HG02571 (cell line): ENCODE results near the gene ST7.
"Not testable (repeated sequence)": the region's sequence is repeated elsewhere in the genome, so short reads cannot be mapped to it uniquely, and the experiment has no call there.

Experiments
- ATAC-seq: cut with Tn5 transposase; IDR thresholded peaks from one replicate; pipeline ENCODE4 v1.9.1; 2021; ENCODE audit warnings: mild to moderate bottlenecking, moderate library complexity; ENCODE audit not compliant: unreplicated experiment

The ST7 gene, protein sequence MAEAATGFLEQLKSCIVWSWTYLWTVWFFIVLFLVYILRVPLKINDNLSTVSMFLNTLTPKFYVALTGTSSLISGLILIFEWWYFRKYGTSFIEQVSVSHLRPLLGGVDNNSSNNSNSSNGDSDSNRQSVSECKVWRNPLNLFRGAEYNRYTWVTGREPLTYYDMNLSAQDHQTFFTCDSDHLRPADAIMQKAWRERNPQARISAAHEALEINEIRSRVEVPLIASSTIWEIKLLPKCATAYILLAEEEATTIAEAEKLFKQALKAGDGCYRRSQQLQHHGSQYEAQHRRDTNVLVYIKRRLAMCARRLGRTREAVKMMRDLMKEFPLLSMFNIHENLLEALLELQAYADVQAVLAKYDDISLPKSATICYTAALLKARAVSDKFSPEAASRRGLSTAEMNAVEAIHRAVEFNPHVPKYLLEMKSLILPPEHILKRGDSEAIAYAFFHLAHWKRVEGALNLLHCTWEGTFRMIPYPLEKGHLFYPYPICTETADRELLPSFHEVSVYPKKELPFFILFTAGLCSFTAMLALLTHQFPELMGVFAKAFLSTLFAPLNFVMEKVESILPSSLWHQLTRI

GRCh38 chr7:116953372-116953905 is at the start of gene ST7:
ST7 (plus strand) TSS chr7:116953501; CDS start chr7:116953541, 40 bp downstream.
- peak; percentile 38 for ATAC-seq

- ATAC-seq: no peak
Observed at GRCh38 chr7:116906391-116906790, 46.9 kb upstream of the ST7 start.

DNA sequence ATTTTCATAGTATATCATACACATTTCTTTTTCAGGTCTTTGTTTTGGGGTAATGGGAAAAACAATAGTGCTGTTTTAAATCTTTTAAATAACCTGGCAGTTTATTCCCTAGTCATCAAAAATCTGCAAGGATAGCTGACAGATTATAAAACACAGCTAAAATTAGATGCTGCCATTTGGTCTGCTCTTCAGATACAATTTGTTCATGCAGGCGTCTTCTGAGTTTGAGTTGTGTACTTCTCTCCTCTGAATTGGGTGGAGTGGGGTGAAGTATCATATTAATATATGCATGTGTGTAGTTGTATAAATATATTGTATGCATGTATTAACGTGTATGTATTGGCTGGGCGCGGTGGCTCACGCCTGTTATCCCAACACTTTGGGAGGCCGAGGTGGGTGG is 42.9 kb upstream of the ST7 start:
- ATAC-seq: no peak

DNA sequence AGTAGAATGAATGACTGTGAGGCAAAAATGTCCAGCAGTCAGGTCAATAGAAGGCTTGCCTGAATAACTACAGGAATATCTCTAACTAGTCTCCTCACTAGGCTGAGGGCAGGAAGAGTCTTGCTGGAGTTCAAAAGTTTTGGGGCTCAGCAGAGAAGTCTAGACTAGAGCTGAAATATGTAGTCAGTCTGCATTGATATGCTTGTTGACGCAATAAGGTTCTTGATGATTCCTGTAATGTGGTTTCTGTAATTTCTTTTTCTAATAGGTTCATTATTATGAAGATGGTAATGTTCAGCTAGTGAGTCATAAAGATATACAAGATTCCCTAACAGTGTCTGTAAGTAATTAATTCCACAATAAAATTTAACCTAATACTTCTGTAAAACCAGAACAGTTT is 41.5 kb upstream of the ST7 start:
- no peak for ATAC-seq

DNA sequence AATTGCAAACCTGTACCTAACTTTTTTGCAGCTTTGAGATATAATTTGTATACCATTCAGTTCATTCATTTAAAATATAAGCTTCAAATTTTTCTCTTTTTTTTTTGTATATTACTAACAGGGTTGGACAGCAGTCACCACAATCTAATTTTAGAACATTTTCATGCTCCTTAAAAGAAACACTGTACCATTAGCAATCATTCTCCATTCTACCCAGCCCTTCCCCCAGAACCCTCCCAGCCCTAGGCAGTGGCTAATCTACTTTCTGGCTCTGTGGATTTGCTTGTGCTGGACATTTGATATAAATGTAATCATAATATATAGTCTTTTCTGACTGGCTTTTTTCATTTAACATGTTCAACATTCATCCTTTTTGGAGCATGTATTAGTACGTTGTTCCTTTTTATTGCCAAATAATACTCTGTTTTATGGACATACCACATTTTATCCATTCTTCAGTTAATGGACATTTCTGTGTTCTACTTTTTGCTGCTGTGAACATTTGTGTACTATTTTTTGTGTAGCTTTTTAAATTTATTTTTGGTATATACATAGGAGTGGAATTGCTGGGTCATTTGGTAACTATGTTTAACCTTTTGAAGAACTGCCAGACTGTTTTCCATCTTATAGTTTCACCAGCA is 40.9 kb upstream of the ST7 start:
- no peak for ATAC-seq

DNA sequence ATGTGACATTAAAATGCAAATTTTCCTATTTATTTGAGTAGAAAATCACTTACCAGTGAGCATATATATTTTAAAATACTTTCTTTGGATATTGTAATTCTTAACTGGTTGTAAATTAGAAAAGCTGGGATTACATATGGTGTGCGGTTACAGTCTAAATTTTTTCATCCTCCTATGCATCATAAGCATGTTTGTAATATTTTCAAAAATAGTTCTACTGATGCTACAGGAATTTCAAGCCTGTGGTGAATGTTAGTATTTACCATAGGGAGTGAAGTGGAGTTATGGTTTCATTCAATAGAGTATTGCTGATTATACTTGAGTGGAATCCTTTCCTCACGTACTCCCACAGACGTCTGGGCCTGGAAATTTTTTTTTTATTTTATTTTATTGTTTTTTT is 34.6 kb upstream of the ST7 start:
- ATAC-seq: no peak

DNA sequence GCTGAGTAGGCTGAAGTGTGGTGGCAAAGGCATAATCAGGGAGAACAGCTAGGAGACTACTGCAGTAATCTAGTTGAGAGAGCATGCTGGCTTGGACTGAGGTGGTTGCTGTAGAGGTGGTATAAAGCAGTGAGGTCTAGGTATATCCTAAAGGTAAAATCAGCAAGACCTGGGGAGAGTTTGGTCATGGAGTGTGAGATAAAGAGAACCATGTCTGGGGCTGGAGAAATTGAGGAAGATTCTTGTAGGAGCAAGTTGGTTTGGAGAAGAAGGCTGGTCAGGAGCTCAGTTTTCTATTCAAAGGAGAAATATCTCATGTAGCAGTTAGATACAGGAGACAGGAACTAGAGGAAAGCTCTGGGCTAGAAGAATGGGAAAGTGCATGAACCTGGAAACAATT is 32.9 kb upstream of the ST7 start:
- ATAC-seq: no peak

GRCh38 chr7:116922545-116922944 is 30.8 kb upstream of the ST7 start:
- no peak for ATAC-seq

DNA sequence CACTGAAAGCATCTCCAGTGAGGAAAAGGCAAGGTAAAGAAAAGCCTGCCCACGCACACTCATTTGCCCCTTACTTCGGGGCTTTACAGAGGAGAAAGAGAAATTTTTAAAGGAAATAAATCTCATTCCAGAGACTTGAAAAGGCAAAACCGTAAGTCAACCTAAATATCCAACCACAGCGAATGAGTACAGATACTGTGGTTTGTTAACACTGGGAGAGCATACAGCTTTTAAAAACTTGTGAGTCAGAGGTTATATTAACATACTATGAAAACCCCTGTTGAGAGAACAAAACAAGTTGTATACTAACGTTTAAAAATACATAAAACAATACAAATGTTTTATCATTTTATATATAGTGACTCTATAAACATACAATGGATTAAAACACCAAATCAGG is 28.6 kb upstream of the ST7 start:
- ATAC-seq: no peak

DNA sequence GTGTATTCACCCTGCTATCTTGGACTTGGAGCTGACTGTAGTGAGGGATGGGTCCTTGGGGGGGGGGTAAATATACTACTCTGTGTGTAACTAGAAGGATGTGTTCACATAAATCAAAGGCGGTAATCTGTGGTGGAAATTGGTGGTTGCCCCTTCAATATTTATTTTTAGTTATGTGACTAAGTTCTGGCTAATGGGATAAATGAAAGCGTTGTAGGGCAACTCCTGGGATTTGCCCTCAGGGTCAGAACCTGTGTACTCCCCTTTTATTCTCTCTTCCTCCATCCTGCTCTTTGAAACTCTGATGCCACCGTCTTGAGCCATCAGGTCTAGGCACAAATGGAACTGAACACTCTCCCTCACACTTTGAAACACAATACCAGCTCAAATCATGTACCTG is 24.3 kb upstream of the ST7 start:
- ATAC-seq: no peak

- ATAC-seq: peak; percentile 79
Observed at GRCh38 chr7:116929914-116930913, 23.1 kb upstream of the ST7 start.

DNA sequence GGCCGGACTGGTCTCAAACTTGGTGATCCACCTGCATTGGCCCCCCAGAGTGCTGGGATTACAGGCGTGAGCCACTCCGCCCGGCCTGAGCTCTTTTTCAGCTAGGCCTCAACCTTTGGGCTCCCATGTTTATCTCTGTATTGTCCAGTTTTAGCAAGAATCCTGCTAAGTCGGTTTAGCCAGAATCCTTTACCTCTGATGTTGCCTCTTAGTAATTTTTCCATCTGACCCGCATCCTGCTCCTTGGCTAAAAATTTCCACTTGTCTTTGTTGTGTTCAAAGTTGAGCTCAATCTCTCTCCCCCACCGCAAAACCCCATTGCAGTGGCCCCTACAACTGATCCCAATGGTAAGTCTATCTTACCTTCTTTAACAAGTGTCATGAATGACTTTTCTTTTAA is 20.7 kb upstream of the ST7 start:
- ATAC-seq: no peak

DNA sequence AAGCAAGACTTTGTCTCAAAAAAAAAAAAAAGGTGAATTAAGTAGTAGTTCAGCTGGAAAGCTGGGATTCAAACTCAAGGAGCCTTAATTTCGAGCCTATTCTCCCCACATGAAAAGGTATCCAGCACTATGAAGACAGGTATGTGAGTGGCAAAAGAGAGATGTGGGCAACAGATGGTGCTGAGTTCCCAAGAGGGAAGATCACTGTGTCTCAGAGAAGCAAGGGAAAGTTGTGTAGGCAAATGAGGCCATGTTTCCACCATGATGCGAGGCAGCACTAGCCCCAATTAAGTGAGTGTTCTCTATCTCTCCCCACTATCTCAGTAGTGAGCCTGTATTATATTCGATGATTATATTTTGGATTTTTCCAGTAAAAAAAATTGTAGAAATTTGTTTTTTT is 19.8 kb upstream of the ST7 start:
- ATAC-seq: no peak

- no peak for ATAC-seq
Observed at GRCh38 chr7:116934580-116934979, 18.7 kb upstream of the ST7 start.

- not testable (repeated sequence) for ATAC-seq
Observed at GRCh38 chr7:116936844-116937243, 16.5 kb upstream of the ST7 start.

DNA sequence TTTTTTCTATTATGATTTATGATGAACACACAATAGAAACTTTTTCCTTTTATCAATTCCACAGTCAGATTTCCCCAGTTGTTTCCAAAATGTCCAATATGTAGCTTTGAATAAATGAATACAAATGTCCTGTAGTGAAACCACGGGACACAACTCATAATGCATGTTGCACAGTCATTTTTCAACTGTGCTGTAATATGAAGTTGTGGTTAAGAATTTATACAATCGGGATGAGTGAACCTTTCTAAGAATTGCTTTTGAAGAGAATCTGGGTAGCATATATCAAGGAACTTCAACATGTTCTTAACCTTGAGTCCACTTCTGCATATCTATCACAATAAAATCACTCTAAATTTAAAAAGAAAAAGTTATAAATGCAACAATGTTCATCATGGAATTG is 14.6 kb upstream of the ST7 start:
- no peak for ATAC-seq

DNA sequence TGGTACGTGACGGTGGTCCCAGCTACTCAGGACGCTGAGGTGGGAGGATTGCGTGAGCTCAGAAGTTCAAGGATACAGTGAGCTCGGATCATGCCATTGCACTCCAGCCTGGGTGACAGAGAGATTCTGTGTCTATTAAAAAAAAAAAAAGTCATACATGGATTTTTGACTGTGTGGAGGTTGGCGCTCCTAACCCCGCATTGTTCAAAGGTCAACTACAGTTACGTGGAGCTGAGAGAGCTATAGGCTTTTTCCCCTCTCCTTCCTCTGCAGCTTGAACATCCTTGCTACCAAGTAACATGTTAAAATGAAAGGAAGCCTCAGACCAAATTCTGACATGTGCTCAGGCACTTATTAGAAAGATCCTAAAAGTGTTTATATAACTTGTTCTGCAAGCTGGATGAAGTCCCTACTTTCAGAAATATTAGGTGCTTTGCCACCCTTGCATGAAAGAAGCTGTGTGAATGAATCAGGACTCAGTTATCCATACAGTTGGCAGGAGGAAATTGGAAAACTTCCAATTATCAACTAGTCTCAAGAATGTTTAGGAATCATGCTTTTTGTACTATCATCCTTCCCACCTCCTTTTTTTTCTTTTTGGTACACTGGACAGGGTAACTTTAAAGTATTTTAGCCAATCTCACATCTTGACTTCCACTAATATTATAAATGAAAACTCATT is 12.5 kb upstream of the ST7 start:
- no peak for ATAC-seq

DNA sequence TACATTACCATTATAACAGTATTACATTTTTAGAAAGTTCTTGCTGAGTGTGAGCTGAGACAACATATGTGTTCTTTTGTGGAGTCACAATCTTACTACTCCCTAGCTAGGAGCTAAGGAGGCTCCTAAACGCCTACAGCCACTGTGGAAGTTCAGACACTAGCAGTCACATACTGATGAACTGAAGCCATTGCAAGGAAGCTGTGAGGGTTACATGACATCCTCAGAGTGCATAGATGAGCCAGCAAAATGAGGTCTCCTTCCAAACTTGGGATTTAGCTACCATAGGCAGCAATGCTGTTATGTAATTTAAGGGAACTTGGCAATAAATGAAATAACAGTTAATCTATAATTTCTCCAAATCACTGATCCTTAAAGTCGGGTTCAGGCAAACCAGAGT is 10.8 kb upstream of the ST7 start:
- ATAC-seq: no peak

GRCh38 chr7:116948934-116949333 is 4.4 kb upstream of the ST7 start:
- no peak for ATAC-seq
